ENCODE results near the gene COG5.

The COG5 gene

GRCh38 chr7:107599262-107599661 lies 35.5 kb upstream of the COG5 start:
- no peak for DNase-seq (ENCODE audit: low read depth)
- H3K4me3 ChIP-seq (ENCODE audit: low read length), result no peak overlapping the region
- TF ChIP-seq, protein P1, sequence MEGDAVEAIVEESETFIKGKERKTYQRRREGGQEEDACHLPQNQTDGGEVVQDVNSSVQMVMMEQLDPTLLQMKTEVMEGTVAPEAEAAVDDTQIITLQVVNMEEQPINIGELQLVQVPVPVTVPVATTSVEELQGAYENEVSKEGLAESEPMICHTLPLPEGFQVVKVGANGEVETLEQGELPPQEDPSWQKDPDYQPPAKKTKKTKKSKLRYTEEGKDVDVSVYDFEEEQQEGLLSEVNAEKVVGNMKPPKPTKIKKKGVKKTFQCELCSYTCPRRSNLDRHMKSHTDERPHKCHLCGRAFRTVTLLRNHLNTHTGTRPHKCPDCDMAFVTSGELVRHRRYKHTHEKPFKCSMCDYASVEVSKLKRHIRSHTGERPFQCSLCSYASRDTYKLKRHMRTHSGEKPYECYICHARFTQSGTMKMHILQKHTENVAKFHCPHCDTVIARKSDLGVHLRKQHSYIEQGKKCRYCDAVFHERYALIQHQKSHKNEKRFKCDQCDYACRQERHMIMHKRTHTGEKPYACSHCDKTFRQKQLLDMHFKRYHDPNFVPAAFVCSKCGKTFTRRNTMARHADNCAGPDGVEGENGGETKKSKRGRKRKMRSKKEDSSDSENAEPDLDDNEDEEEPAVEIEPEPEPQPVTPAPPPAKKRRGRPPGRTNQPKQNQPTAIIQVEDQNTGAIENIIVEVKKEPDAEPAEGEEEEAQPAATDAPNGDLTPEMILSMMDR (conservative IDR thresholded peaks at IDR 0.05; ENCODE audit: low read length), result no peak

DNA sequence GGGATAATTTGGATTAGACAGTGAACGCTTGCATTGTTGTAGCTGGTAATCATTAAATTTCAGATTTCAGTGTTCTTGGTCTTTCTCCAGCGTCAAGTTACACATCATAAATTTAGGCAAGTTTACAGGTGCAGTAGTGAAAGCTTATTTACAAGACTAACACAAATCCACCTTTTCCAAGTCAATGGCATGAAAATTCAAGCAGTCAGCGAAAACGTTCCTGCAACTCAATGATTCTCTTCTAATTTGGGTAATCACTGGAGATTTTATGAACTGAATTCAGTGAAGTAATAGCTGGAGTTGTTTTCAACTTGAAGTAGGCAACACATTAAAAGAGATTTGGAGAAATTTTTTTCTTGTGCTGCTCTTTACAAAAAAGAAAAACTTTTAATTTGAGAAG lies 34.2 kb upstream of the COG5 start:
- no peak overlapping the region for H3K4me3 ChIP-seq (ENCODE audit: low read length)
- DNase-seq (ENCODE audit: low read depth), result no peak
- TF ChIP-seq, protein P1 (conservative IDR thresholded peaks at IDR 0.05; ENCODE audit: low read length), result no peak

GRCh38 chr7:107597582-107597916 lies 33.8 kb upstream of the COG5 start:
- TF ChIP-seq, protein P1 (conservative IDR thresholded peaks at IDR 0.05; ENCODE audit: low read length), result no peak
- H3K4me3 ChIP-seq (ENCODE audit: low read length), result no peak overlapping the region
- no peak for DNase-seq (ENCODE audit: low read depth)

DNA sequence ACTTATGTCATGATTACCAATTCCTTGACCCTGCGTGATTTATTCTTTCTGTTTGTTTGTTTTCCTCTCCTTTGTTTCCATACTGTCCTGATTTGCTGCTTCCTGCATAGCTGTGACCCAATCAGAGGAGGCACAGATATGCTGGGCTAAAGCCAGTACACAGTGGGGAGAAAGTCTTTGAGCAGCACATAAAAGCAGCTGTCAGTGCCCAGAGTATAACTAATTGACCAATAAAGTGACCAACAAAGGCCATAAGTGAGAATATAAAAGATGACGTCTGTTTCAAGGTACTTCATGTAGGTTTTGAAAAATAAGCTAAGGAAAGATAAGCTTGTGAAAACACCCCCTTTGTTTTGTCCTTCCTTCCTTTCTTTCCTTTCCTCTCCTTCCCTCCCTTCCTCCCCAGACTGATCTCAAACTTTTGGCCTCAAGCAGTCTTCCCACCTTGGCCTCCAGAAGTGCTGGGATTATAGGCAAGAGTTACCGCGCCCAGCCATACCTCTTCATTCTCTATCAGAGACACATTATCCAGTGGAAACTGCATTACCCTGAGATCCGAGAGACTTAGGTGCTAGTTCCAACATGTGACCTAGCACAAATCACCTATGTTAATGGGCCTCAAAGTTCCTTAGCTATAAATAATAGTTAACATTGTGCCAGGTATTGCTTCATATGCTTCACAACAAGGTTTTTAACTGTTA lies 33.3 kb upstream of the COG5 start:
- H3K4me3 ChIP-seq (ENCODE audit: low read length), result no peak overlapping the region
- TF ChIP-seq, protein P1 (conservative IDR thresholded peaks at IDR 0.05; ENCODE audit: low read length), result no peak
- no peak for DNase-seq (ENCODE audit: low read depth)

- TF ChIP-seq, protein P1 (conservative IDR thresholded peaks at IDR 0.05; ENCODE audit: low read length), result no peak
- no peak overlapping the region for H3K4me3 ChIP-seq (ENCODE audit: low read length)
- peak; percentile 94 for DNase-seq (ENCODE audit: low read depth)
Measured at GRCh38 chr7:107594961-107595737, 31.4 kb upstream of the COG5 start.

- no peak for DNase-seq (ENCODE audit: low read depth)
- TF ChIP-seq, protein P1 (conservative IDR thresholded peaks at IDR 0.05; ENCODE audit: low read length), result no peak
- no peak overlapping the region for H3K4me3 ChIP-seq (ENCODE audit: low read length)
Measured at GRCh38 chr7:107593025-107593410, 29.3 kb upstream of the COG5 start.
